K562 (cell line): ENCODE data around the gene RCE1. TPM values are rescaled to one million over a fixed set of nuclear protein-coding genes. Genes with fewer than 3 reads are reported as not detected.

Source experiments
- ATAC-seq: fragments of 200-7000 bp; cut with Tn5 transposase; 3 replicates; pipeline ENCODE4 v1.9.1; 2020; ENCODE audit warnings: moderate library complexity
- BruUV-seq: library from RNA; stranded (reverse); fragments of 400-500 nt; replicated peaks from 2 replicates; lab custom pipeline; 2021; lab: Mats Ljungman, UMichigan
- CTCF ChIA-PET: fragments of 300-600 bp; formaldehyde crosslinking; extraction: SDS; loops from one replicate; lab custom pipeline; 2021; ENCODE audit warnings: low intra/inter-chr PET ratio; lab: Yijun Ruan, JAX
- POLR2A ChIA-PET: fragments of 300-600, 350-650 bp; sonication (Branson Sonifier 250); formaldehyde crosslinking; extraction: SDS; loops from one replicate; lab custom pipeline; 2021; ENCODE audit warnings: antibody characterized with exemption, inconsistent platforms; lab: Yijun Ruan, JAX
- DNase-seq, 4 experiments: peaks; one replicate each; pipeline versions ENCODE4 v3.0.0 to v3.0.0-alpha.2; 2011 to 2018; ENCODE audit warnings: low spot score in 3 of 4, mixed read lengths in 3 of 4; ENCODE audit errors: extremely low read depth in 1 of 4
- FAIRE-seq: peaks from 2 replicates; lab custom pipeline; 2011; peaks lifted over from hg19 to GRCh38; lab: Jason Lieb, UNC
- H2AFZ ChIP-seq: 2 replicates; pipeline ENCODE4 v1.6.0; 2011; ENCODE audit warnings: low read depth, low read length, control low read depth, inconsistent platforms
- H3K27ac ChIP-seq: fragments of 200-600 bp; 3 replicates; pipeline ENCODE4 v1.8.0; 2011; ENCODE audit warnings: low read depth, mild to moderate bottlenecking, control low read depth, inconsistent platforms, low read length, moderate library complexity, mixed read lengths; ENCODE audit errors: extremely low read depth
- H3K27me3 ChIP-seq, 2 experiments: fragments of 300-600 bp in 1 of 2; 2 replicates in 1 of 2; 3 replicates in 1 of 2; pipeline versions ENCODE4 v1.6.0 to v1.8.0; 2011; ENCODE audit warnings: inconsistent platforms in 2 of 2, low read length in 2 of 2, mild to moderate bottlenecking in 1 of 2, mixed read lengths in 1 of 2, moderate library complexity in 1 of 2; ENCODE audit not compliant: control insufficient read depth in 2 of 2, insufficient read depth in 2 of 2
- H3K36me3 ChIP-seq: fragments of 300-600 bp; 3 replicates; pipeline ENCODE4 v1.8.0; 2011; ENCODE audit warnings: mild to moderate bottlenecking, low read length, inconsistent platforms; ENCODE audit not compliant: control insufficient read depth, insufficient read depth
- H3K4me1 ChIP-seq, 2 experiments: fragments of 200-600 bp in 1 of 2; replicated peaks in 1 of 2; 2 replicates in 1 of 2; 3 replicates in 1 of 2; pipeline versions ENCODE4 v1.5.1 to v1.8.0; 2011; ENCODE audit warnings: inconsistent platforms in 2 of 2, low read length in 2 of 2, mild to moderate bottlenecking in 1 of 2, mixed read lengths in 1 of 2, moderate library complexity in 1 of 2; ENCODE audit not compliant: control insufficient read depth in 2 of 2, insufficient read depth in 2 of 2
- H3K4me2 ChIP-seq: 2 replicates; pipeline ENCODE4 v1.6.1; 2011; ENCODE audit warnings: low read length, control low read depth, inconsistent platforms, mixed read lengths; ENCODE audit not compliant: insufficient read depth
- H3K4me3 ChIP-seq: fragments of 200-600 bp; sonication (generic), shearing (Covaris generic); 2 replicates; pipeline ENCODE4 v1.5.1; 2016; ENCODE audit warnings: control low read depth, inconsistent platforms
- H3K79me2 ChIP-seq: fragments of 200-600 bp; 3 replicates; pipeline ENCODE4 v1.8.0; 2011; ENCODE audit warnings: low read length, inconsistent platforms; ENCODE audit not compliant: control insufficient read depth, insufficient read depth
- H3K9ac ChIP-seq, 2 experiments: 2 replicates each; pipeline versions ENCODE4 v1.6.0 to v1.6.1; 2011; ENCODE audit warnings: low read depth in 2 of 2, low read length in 2 of 2, control low read depth in 1 of 2, inconsistent platforms in 1 of 2, mild to moderate bottlenecking in 1 of 2, mixed read lengths in 1 of 2; ENCODE audit not compliant: insufficient read depth in 1 of 2
- H3K9me1 ChIP-seq: one replicate; pipeline ENCODE4 v1.6.0; 2011; ENCODE audit warnings: inconsistent platforms, mild to moderate bottlenecking, low read length, moderate library complexity; ENCODE audit not compliant: control insufficient read depth, insufficient read depth
- H3K9me3 ChIP-seq: replicated peaks from 2 replicates; pipeline ENCODE4 v1.5.1; 2011; ENCODE audit warnings: low read depth, low read length, inconsistent platforms; ENCODE audit not compliant: control insufficient read depth, insufficient read depth
- H4K20me1 ChIP-seq: replicated peaks from 2 replicates; pipeline ENCODE4 v1.6.1; 2011; ENCODE audit warnings: low read length, inconsistent platforms, mixed read lengths; ENCODE audit not compliant: control insufficient read depth, insufficient read depth
- BRCA1 ChIP-seq, 2 experiments: fragments of 450-650 bp in 1 of 2; sonication (generic) in 1 of 2; formaldehyde crosslinking in 1 of 2; IDR thresholded peaks; 2 replicates each; pipeline versions ENCODE4 v1.5.0 to v1.6.1; 2017 to 2020; ENCODE audit warnings: mild to moderate bottlenecking in 1 of 2, missing genetic modification reagents in 1 of 2
- CAMTA2 ChIP-seq: fragments of 250-450 bp; sonication (Bioruptor Pico); conservative IDR thresholded peaks from 2 replicates; pipeline ENCODE4 v1.5.1; 2022
- CBX2 ChIP-seq: fragments of 200-600 bp; sonication (generic); IDR thresholded peaks from one replicate; pipeline ENCODE4 v1.6.1; 2012; ENCODE audit warnings: mild to moderate bottlenecking, low read length, inconsistent platforms; ENCODE audit not compliant: insufficient read depth, poor library complexity, severe bottlenecking
- CBX5 ChIP-seq: IDR thresholded peaks from 2 replicates; pipeline ENCODE4 v1.6.1; 2014; ENCODE audit warnings: low read depth, borderline replicate concordance
- MAZ ChIP-seq, 2 experiments: fragments of 450-650 bp in 1 of 2; sonication (generic) in 1 of 2; formaldehyde crosslinking; IDR thresholded peaks in 1 of 2; conservative IDR thresholded peaks in 1 of 2; 2 replicates each; pipeline versions ENCODE4 v1.4.0 to v1.5.0; 2020; ENCODE audit warnings: mild to moderate bottlenecking in 1 of 2, missing genetic modification reagents in 1 of 2
- POU5F1 ChIP-seq: fragments of 150-350 bp; IDR thresholded peaks from 2 replicates; pipeline ENCODE4 v1.6.1; 2014; ENCODE audit warnings: borderline replicate concordance, low read length, low read depth, mild to moderate bottlenecking; ENCODE audit not compliant: partially characterized antibody
- RBFOX2 ChIP-seq: fragments of 200-400 bp; formaldehyde crosslinking; IDR thresholded peaks from 2 replicates; pipeline ENCODE4 v1.6.1; 2017; ENCODE audit warnings: low read depth, mild to moderate bottlenecking, low read length, moderate library complexity
- RBM25 ChIP-seq: fragments of 200-400 bp; formaldehyde crosslinking; IDR thresholded peaks from 2 replicates; pipeline ENCODE4 v1.6.1; 2018; ENCODE audit warnings: low read length, low read depth, moderate library complexity; ENCODE audit not compliant: severe bottlenecking
- SUPT5H ChIP-seq: fragments of 450-650 bp; IDR thresholded peaks from 2 replicates; pipeline ENCODE4 v1.6.1; 2016
- ZNF696 ChIP-seq: fragments of 250-450 bp; sonication (Bioruptor Pico); conservative IDR thresholded peaks from 2 replicates; pipeline ENCODE4 v1.4.0; 2020; ENCODE audit warnings: mild to moderate bottlenecking, moderate library complexity
- whole genome bisulfite sequencing: fragments of 100-300 bp; shearing (Covaris generic); methylation state at CpG from one replicate; pipeline ENCODE4 v1.1.6; 2016; ENCODE audit warnings: low coverage, mixed read lengths; ENCODE audit not compliant: insufficient coverage; ENCODE audit errors: missing lambda C conversion rate; 5-methylcytosine and 5-hydroxymethylcytosine counted together
- in situ Hi-C: fragments of 300-500 bp; cut with MboI; formaldehyde crosslinking; loops from 4 replicates; pipeline ENCODE4 v1.15.0; 2018; ENCODE audit warnings: inconsistent platforms, mixed read lengths
- intact Hi-C: fragments of 100-400 bp; cut with micrococcal nuclease; formaldehyde crosslinking; loops from 2 replicates; pipeline ENCODE4 v1.14.2; 2022
- polyA plus RNA-seq, 8 experiments: library from polyadenylated mRNA; depleted of rRNA in 4 of 8; stranded (reverse) in 5 of 8; unstranded in 3 of 8; fragments of >200 nt; fragmentation: Nextera tagmentation in 2 of 8; fragmentation: Illumina TruSeq in 1 of 8; extraction: Ambion mirVana in 2 of 8; extraction: Trizol in 1 of 8; gene quantifications; 2 replicates each; pipeline versions ENCODE4 v1.2.1 to v1.2.3, GENCODE V29; 2011 to 2014; ENCODE audit warnings: inconsistent platforms in 1 of 8, missing spikeins in 1 of 8
- total RNA-seq, 7 experiments: library from RNA; depleted of rRNA in 6 of 7; stranded (reverse); fragments of >200 nt in 6 of 7; fragmentation: Illumina TruSeq in 2 of 7; extraction: Trizol in 2 of 7; gene quantifications; 2 replicates each; pipeline versions ENCODE4 v1.2.1 to v1.2.3, GENCODE V29; 2011 to 2021; ENCODE audit warnings: low replicate concordance in 1 of 7

The RCE1 gene
- total and polyA plus RNA-seq, 9 of the 15 experiments (the other 6 are each of a cell fraction or from before 2014, with no cell fraction given), result 0.75 to 41.5 (median 15.1) TPM

DNA sequence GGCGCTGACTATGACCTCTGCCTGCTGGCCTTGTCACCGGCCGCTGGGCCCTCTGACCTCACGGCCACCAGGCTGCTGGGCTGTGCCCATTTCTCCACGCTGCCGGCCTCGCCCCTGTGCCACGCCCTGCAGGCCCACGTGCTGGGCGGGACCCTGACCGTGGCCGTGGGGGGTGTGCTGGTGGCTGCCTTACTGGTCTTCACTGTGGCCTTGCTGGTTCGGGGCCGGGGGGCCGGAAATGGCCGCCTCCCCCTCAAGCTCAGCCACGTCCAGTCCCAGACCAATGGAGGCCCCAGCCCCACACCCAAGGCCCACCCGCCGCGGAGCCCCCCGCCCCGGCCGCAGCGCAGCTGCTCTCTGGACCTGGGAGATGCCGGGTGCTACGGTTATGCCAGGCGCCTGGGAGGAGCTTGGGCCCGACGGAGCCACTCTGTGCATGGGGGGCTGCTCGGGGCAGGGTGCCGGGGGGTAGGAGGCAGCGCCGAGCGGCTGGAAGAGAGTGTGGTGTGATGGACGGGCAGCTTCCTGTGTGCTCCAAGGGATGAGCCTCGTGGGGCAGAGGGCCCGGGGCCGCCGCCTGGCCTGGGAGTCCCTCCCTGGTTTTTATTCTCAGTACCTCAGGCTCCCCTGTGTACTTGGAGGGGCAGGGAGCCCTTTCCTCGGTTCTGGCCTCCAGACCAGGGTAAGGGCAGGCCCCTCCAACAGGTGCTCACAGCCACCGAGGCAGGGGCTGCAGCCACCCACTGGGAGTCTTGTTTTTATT, 16.6 kb downstream of the RCE1 start (continued):
- TF ChIP-seq BRCA1 (IDR thresholded peaks at IDR 0.05) (no peak), BRCA1 (CRISPR knock-in tag; IDR thresholded peaks at IDR 0.05) (no peak), CBX2 (no peak), ZNF696 (CRISPR knock-in tag) (no peak), RBM25 (no peak), MAZ (CRISPR knock-in tag; conservative IDR thresholded peaks at IDR 0.05 in 1 of 2, IDR thresholded peaks at IDR 0.05 in 1 of 2) (no peak), CBX5 (no peak), SUPT5H (0 out of 2 replicates have a peak, but pooled peaks have one; percentile 19), CAMTA2 (no peak)
- TF ChIP-seq, all 486 proteins: peak for 9

DNA sequence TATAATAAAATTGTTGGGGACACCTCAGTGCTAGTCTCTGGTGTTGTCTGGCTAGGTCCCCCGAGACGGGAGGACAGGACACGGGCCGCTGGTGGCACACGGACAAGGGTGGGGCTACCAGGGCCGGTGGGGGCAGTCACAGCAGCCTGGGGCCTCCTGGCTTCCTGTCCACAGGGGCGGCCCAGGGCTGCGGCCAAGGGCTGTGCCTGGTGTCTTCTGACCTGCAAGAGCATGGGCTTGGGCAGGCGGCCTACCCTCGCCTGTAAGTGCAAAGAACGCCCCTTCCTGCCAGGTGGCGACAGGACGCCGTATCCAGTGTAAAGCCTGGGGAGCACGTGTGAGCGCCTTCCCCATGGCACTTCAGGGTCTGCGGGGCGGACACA, 17.2 kb downstream of the RCE1 start:
- H3K4me1 ChIP-seq, result peaks cover 4 to 80% of the 10 kb centered on the region in 2 experiments; a peak in 4 of 5 replicates
- POLR2A ChIA-PET, result interaction anchor here (0.6 to 1.1 kb wide), 2 partner anchors 10 to 126 kb away, joined by 3 read pairs; no protein-coding TSS in a partner anchor

More for the DNA sequence above, 17.2 kb downstream of the RCE1 start:
- ATAC-seq (no peak), DNase-seq (no peak)
- TF ChIP-seq RBFOX2 (peak; percentile 25; the same call in 1 of the 2 replicates), POU5F1 (no peak)
- TF ChIP-seq, all 486 proteins: peak for 1
- FAIRE-seq, result no peak
- H3K4me2 ChIP-seq, result no peak overlapping the region
- in situ Hi-C loops, result no loop called here
- no peak overlapping the region for H3K27ac ChIP-seq
- H2AFZ ChIP-seq, result no peak overlapping the region
- H3K4me3 ChIP-seq, result no peak overlapping the region
- H4K20me1 ChIP-seq, result 0 out of 2 replicates have a peak, but pooled peaks cover 3% of the 10 kb centered on the region
- H3K9me3 ChIP-seq, result no peaks in the 10 kb centered on the region
- H3K9me1 ChIP-seq, result no peaks in the 10 kb centered on the region
- H3K36me3 ChIP-seq, result peaks cover 36% of the 10 kb centered on the region; the same call in 1 of the 3 replicates
- H3K79me2 ChIP-seq, result peaks cover 24% of the 10 kb centered on the region
- CTCF ChIA-PET, result no interaction called here
- intact Hi-C loops, result no loop called here
- no peaks in the 10 kb centered on the region for H3K27me3 ChIP-seq
- no TSS peak for BruUV-seq
- H3K9ac ChIP-seq, result peak overlapping the region in 1 of 2 experiments; percentile 45; a peak in 1 of 4 replicates
- 84% methylated on average over 11 of the region's 18 CpGs for WGBS
